HepG2 (cell line): ENCODE data around the gene CTNNAL1. TPM values are rescaled to one million over a fixed set of nuclear protein-coding genes. Genes with fewer than 3 reads are reported as not detected.

Experiments
- ATAC-seq: fragments of 200-7000 bp; cut with Tn5 transposase; 3 replicates; pipeline ENCODE4 v1.9.1; 2020; ENCODE audit warnings: mild to moderate bottlenecking, moderate library complexity
- BruUV-seq: library from RNA; stranded (reverse); fragments of 400-500 nt; replicated peaks from 2 replicates; lab custom pipeline; 2021; lab: Mats Ljungman, UMichigan
- CTCF ChIA-PET: fragments of 300-600 bp; formaldehyde crosslinking; extraction: SDS; loops from one replicate; lab custom pipeline; 2021; ENCODE audit warnings: low total read pairs, inconsistent platforms, low intra/inter-chr PET ratio; lab: Yijun Ruan, JAX
- POLR2A ChIA-PET: fragments of 350-600 bp; sonication (Branson Sonifier 250); formaldehyde crosslinking; loops from one replicate; lab custom pipeline; 2020; ENCODE audit warnings: antibody characterized with exemption, inconsistent platforms; lab: Yijun Ruan, JAX
- DNase-seq: peaks from one replicate; pipeline ENCODE4 v3.0.0-alpha.2; 2015; ENCODE audit warnings: low spot score
- FAIRE-seq: peaks from 3 replicates; lab custom pipeline; 2011; peaks lifted over from hg19 to GRCh38; lab: Jason Lieb, UNC
- H2AFZ ChIP-seq: one replicate; pipeline ENCODE4 v1.6.1; 2011; ENCODE audit warnings: low read length, inconsistent platforms
- H3K27ac ChIP-seq: fragments of 300-600 bp; 3 replicates; pipeline ENCODE4 v1.8.0; 2011; ENCODE audit warnings: mixed run types, mild to moderate bottlenecking, mixed read lengths, low read length, inconsistent platforms; ENCODE audit not compliant: insufficient read depth; ENCODE audit errors: extremely low read length
- H3K27me3 ChIP-seq, 2 experiments: fragments of 200-600 bp in 1 of 2; 2 replicates in 1 of 2; 3 replicates in 1 of 2; pipeline versions ENCODE4 v1.6.0 to v1.8.0; 2011; ENCODE audit warnings: low read length in 2 of 2, mild to moderate bottlenecking in 2 of 2, moderate library complexity in 2 of 2, inconsistent platforms in 1 of 2; ENCODE audit not compliant: insufficient read depth in 2 of 2, control insufficient read depth in 1 of 2
- H3K36me3 ChIP-seq, 2 experiments: fragments of 200-600 bp in 1 of 2; replicated peaks in 1 of 2; 2 replicates in 1 of 2; 3 replicates in 1 of 2; pipeline versions ENCODE4 v1.5.1 to v1.8.0; 2011; ENCODE audit warnings: low read length in 2 of 2, inconsistent platforms in 1 of 2; ENCODE audit not compliant: insufficient read depth in 2 of 2, control insufficient read depth in 1 of 2
- H3K4me1 ChIP-seq: 2 replicates; pipeline ENCODE4 v1.5.1; 2012; ENCODE audit warnings: low read length, inconsistent platforms; ENCODE audit not compliant: insufficient read depth
- H3K4me2 ChIP-seq: 2 replicates; pipeline ENCODE4 v1.6.0; 2011; ENCODE audit warnings: low read depth, low read length, inconsistent platforms
- H3K4me3 ChIP-seq, 3 experiments: fragments of 200-600 bp in 1 of 3; sonication (generic), shearing (Covaris generic) in 1 of 3; replicated peaks in 1 of 3; 2 replicates each; pipeline ENCODE4 v1.5.1; 2011 to 2016; ENCODE audit warnings: low read length in 3 of 3, inconsistent platforms in 2 of 3, low read depth in 2 of 3, mild to moderate bottlenecking in 2 of 3, control low read depth in 1 of 3, mixed read lengths in 1 of 3; ENCODE audit not compliant: insufficient read depth in 1 of 3
- H3K79me2 ChIP-seq: one replicate; pipeline ENCODE4 v1.6.1; 2011; ENCODE audit warnings: low read length, inconsistent platforms; ENCODE audit not compliant: insufficient read depth
- H3K9ac ChIP-seq: 2 replicates; pipeline ENCODE4 v1.6.0; 2011; ENCODE audit warnings: mild to moderate bottlenecking, low read depth, low read length, inconsistent platforms; ENCODE audit not compliant: insufficient read depth
- H3K9me3 ChIP-seq: 2 replicates; pipeline ENCODE4 v1.5.1; 2012; ENCODE audit warnings: mild to moderate bottlenecking, low read length
- H4K20me1 ChIP-seq: 2 replicates; pipeline ENCODE4 v1.6.0; 2011; ENCODE audit warnings: inconsistent platforms, mild to moderate bottlenecking, low read length, moderate library complexity; ENCODE audit not compliant: insufficient read depth
- GATA4 ChIP-seq: sonication (generic); IDR thresholded peaks from 2 replicates; pipeline ENCODE4 v1.6.1; 2016; ENCODE audit warnings: antibody characterized with exemption, low read depth, borderline replicate concordance
- HDAC2 ChIP-seq: sonication (generic); formaldehyde crosslinking; IDR thresholded peaks from 2 replicates; pipeline ENCODE4 v1.4.0; 2020; ENCODE audit warnings: missing genetic modification reagents
- HMG20B ChIP-seq: conservative IDR thresholded peaks from 2 replicates; pipeline ENCODE4 v1.6.1; 2016; ENCODE audit warnings: missing genetic modification reagents, missing compliant biosample characterization
- KDM2A ChIP-seq: sonication (generic); formaldehyde crosslinking; IDR thresholded peaks from 2 replicates; pipeline ENCODE4 v1.4.0; 2020; ENCODE audit warnings: low read depth, missing genetic modification reagents, borderline replicate concordance
- KMT2A ChIP-seq: sonication (generic); formaldehyde crosslinking; IDR thresholded peaks from 2 replicates; pipeline ENCODE4 v1.4.0; 2020; ENCODE audit warnings: missing genetic modification reagents
- NKX3-1 ChIP-seq: sonication (generic); formaldehyde crosslinking; IDR thresholded peaks from 2 replicates; pipeline ENCODE4 v1.5.0; 2020; ENCODE audit warnings: missing genetic modification reagents
- NR0B2 ChIP-seq: sonication (generic); formaldehyde crosslinking; IDR thresholded peaks from 2 replicates; pipeline ENCODE4 v1.4.0; 2020; ENCODE audit warnings: mild to moderate bottlenecking, missing genetic modification reagents
- TERF1 ChIP-seq: sonication (generic); formaldehyde crosslinking; IDR thresholded peaks from 2 replicates; pipeline ENCODE4 v1.8.0; 2022; ENCODE audit warnings: mild to moderate bottlenecking, missing genetic modification reagents, moderate library complexity
- THRA ChIP-seq: sonication (generic); formaldehyde crosslinking; IDR thresholded peaks from 2 replicates; pipeline ENCODE4 v1.4.0; 2020; ENCODE audit warnings: missing genetic modification reagents, borderline replicate concordance
- YEATS2 ChIP-seq: sonication (generic); formaldehyde crosslinking; IDR thresholded peaks from 2 replicates; pipeline ENCODE4 v1.4.0; 2020; ENCODE audit warnings: missing genetic modification reagents, borderline replicate concordance
- YEATS4 ChIP-seq: sonication (generic); formaldehyde crosslinking; IDR thresholded peaks from 2 replicates; pipeline ENCODE4 v1.4.0; 2020; ENCODE audit warnings: missing genetic modification reagents, borderline replicate concordance
- ZBTB2 ChIP-seq: sonication (generic); formaldehyde crosslinking; IDR thresholded peaks from 2 replicates; pipeline ENCODE4 v1.8.0; 2022; ENCODE audit warnings: low read depth, missing genetic modification reagents
- ZKSCAN8 ChIP-seq: IDR thresholded peaks from 2 replicates; pipeline ENCODE4 v1.6.1; 2016; ENCODE audit warnings: borderline replicate concordance, missing genetic modification reagents, missing compliant biosample characterization
- ZNF383 ChIP-seq: sonication (generic); formaldehyde crosslinking; IDR thresholded peaks from 2 replicates; pipeline ENCODE4 v1.4.0; 2020; ENCODE audit warnings: missing genetic modification reagents, mild to moderate bottlenecking, borderline replicate concordance
- ZNF784 ChIP-seq: sonication (generic); formaldehyde crosslinking; IDR thresholded peaks from 2 replicates; pipeline ENCODE4 v1.5.1; 2020; ENCODE audit warnings: missing genetic modification reagents, mild to moderate bottlenecking, borderline replicate concordance
- WGBS: methylation state at CpG from one replicate; pipeline ENCODE4 v1.1.6; 2017; ENCODE audit warnings: low lambda C conversion rate; 5-methylcytosine and 5-hydroxymethylcytosine counted together
- in situ Hi-C: cut with HindIII; loops from 2 replicates; pipeline ENCODE4 v1.10.0; 2017; ENCODE audit warnings: low pct_unique_long_range_greater_than_20kb; ENCODE audit not compliant: extremely low pct_ligation_motif_present
- intact Hi-C: fragments of 100-400 bp; cut with micrococcal nuclease; formaldehyde crosslinking; loops from one replicate; pipeline ENCODE4 v1.10.0; 2022; ENCODE audit not compliant: unreplicated experiment
- polyA plus RNA-seq, 8 experiments: library from polyadenylated mRNA; depleted of rRNA in 3 of 8; stranded (reverse) in 7 of 8; unstranded in 1 of 8; fragments of >200 nt; fragmentation: Illumina TruSeq in 4 of 8; extraction: Trizol in 4 of 8; gene quantifications; 2 replicates each; pipeline versions ENCODE4 v1.2.1 to v1.2.3, GENCODE V29; 2011 to 2016; ENCODE audit warnings: low read depth in 4 of 8, missing spikeins in 1 of 8, mixed read lengths in 1 of 8; ENCODE audit not compliant: insufficient read depth in 1 of 8
- total RNA-seq, 5 experiments: library from RNA; depleted of rRNA; stranded (reverse); fragments of >200 nt; fragmentation: Illumina TruSeq; extraction: Trizol; gene quantifications; 2 replicates each; pipeline ENCODE4 v1.2.3, GENCODE V29; 2016; ENCODE audit warnings: low read depth in 1 of 5

The CTNNAL1 gene
- total and polyA plus RNA-seq, 2 of the 13 experiments (the other 11 are each of a cell fraction or from before 2014, with no cell fraction given), result 32.0 to 162 TPM

- Histone ChIP-seq H3K9me3 (no peaks in the 10 kb centered on the region), H2AFZ (no peak overlapping the region), H3K79me2 (no peaks in the 10 kb centered on the region), H4K20me1 (no peaks in the 10 kb centered on the region), H3K36me3 (peaks cover 3 to 45% of the 10 kb centered on the region in 2 experiments; a peak in 4 of 5 replicates), H3K27ac (no peak overlapping the region), H3K27me3 (no peaks in the 10 kb centered on the region), H3K4me2 (no peak overlapping the region), H3K4me3 (no peak overlapping the region), H3K9ac (no peak overlapping the region), H3K4me1 (peaks cover 37% of the 10 kb centered on the region)
- ATAC-seq (no peak), FAIRE-seq (no peak), DNase-seq (no peak)
- ChIA-PET CTCF (no interaction called here), POLR2A (no interaction called here)
- in situ Hi-C loops (no loop called here), intact Hi-C loops (no loop called here)
- WGBS, result 98% methylated on average over 4 of the region's 4 CpGs
- TSS peak; percentile 18 for BruUV-seq
- TF ChIP-seq THRA (CRISPR knock-in tag), result no peak
- no peak for TF ChIP-seq HMG20B (CRISPR knock-in tag)
- no peak for TF ChIP-seq NKX3-1 (CRISPR knock-in tag)
- TF ChIP-seq HDAC2 (CRISPR knock-in tag), result no peak
- TF ChIP-seq YEATS2, result no peak
- no peak for TF ChIP-seq KMT2A
- no peak for TF ChIP-seq TERF1
- TF ChIP-seq ZNF383 (CRISPR knock-in tag), result no peak
- TF ChIP-seq ZNF784, result no peak
- no peak for TF ChIP-seq ZBTB2 (CRISPR knock-in tag)
- TF ChIP-seq GATA4, result no peak
- no peak for TF ChIP-seq ZKSCAN8
- TF ChIP-seq KDM2A (CRISPR knock-in tag), result no peak
- TF ChIP-seq NR0B2 (CRISPR knock-in tag), result no peak
- no peak for TF ChIP-seq YEATS4 (CRISPR knock-in tag)
Observed at GRCh38 chr9:109040571-109040970, 27.3 kb upstream of the CTNNAL1 start.
